Smooth muscle cell (in vitro differentiated cells): ENCODE results near the gene DIO3. TPM values are rescaled to one million over a fixed set of nuclear protein-coding genes. Genes with fewer than 3 reads are reported as not detected.
A peak's percentile ranks its signal among the peaks of the same experiment; 100 is the strongest.
"Not testable (repeated sequence)": the region's sequence is repeated elsewhere in the genome, so short reads cannot be mapped to it uniquely, and the experiment has no call there.

Source experiments
- DNase-seq: peaks from one replicate; lab custom pipeline; 2025; ENCODE audit not compliant: unreplicated experiment; lab: John Stamatoyannopoulos, UW
- H2AFZ ChIP-seq: fragments of 200-600 bp; sonication (generic); 2 replicates; pipeline ENCODE4 v1.6.0; 2016; ENCODE audit warnings: antibody characterized with exemption, low read depth, mild to moderate bottlenecking
- H3F3A ChIP-seq: fragments of 200-600 bp; sonication (generic); 2 replicates; pipeline ENCODE4 v1.6.0; 2017; ENCODE audit warnings: antibody characterized with exemption, low read depth
- H3K27ac ChIP-seq: fragments of 200-600 bp; sonication (generic); 2 replicates; pipeline ENCODE4 v1.5.1; 2016; ENCODE audit warnings: low read depth, mild to moderate bottlenecking
- H3K27me3 ChIP-seq: fragments of 200-600 bp; sonication (generic); 2 replicates; pipeline ENCODE4 v1.6.1; 2016; ENCODE audit warnings: low read depth, mild to moderate bottlenecking
- H3K36me3 ChIP-seq: fragments of 200-600 bp; sonication (generic); 2 replicates; pipeline ENCODE4 v1.5.1; 2016; ENCODE audit warnings: low read depth
- H3K4me1 ChIP-seq: fragments of 200-600 bp; sonication (generic); 2 replicates; pipeline ENCODE4 v1.5.1; 2016; ENCODE audit warnings: low read depth
- H3K4me2 ChIP-seq: fragments of 200-600 bp; sonication (generic); 2 replicates; pipeline ENCODE4 v1.6.0; 2016; ENCODE audit warnings: mild to moderate bottlenecking
- H3K4me3 ChIP-seq: fragments of 200-600 bp; sonication (generic); 2 replicates; pipeline ENCODE4 v1.5.1; 2016; ENCODE audit warnings: mild to moderate bottlenecking
- H3K79me2 ChIP-seq: fragments of 200-600 bp; sonication (generic); 2 replicates; pipeline ENCODE4 v1.6.0; 2016; ENCODE audit warnings: low read depth, mild to moderate bottlenecking
- H3K9ac ChIP-seq: fragments of 200-600 bp; sonication (generic); 2 replicates; pipeline ENCODE4 v1.6.0; 2016; ENCODE audit warnings: low read depth
- H3K9me3 ChIP-seq: fragments of 200-600 bp; sonication (generic); replicated peaks from 2 replicates; pipeline ENCODE4 v1.5.1; 2016; ENCODE audit warnings: low read depth
- H4K20me1 ChIP-seq: fragments of 200-600 bp; sonication (generic); 2 replicates; pipeline ENCODE4 v1.6.0; 2016; ENCODE audit warnings: low read depth
- CTCF ChIP-seq: fragments of 200-600 bp; sonication (generic); IDR thresholded peaks from 2 replicates; pipeline ENCODE4 v1.5.1; 2017; ENCODE audit warnings: borderline replicate concordance, mild to moderate bottlenecking, antibody characterized with exemption; ENCODE audit not compliant: insufficient read depth, poor library complexity, severe bottlenecking
- WGBS: methylation state at CpG from one replicate; pipeline ENCODE4 v1.1.7; 2016; ENCODE audit warnings: low lambda C conversion rate; 5-methylcytosine and 5-hydroxymethylcytosine counted together
- polyA plus RNA-seq: library from polyadenylated mRNA; unstranded; fragments of >200 nt; fragmentation: Nextera tagmentation; extraction: Ambion mirVana; gene quantifications from 2 replicates; pipeline ENCODE4 v1.2.1, GENCODE V29; 2016
- total RNA-seq: library from RNA; depleted of rRNA; stranded (reverse); fragments of >200 nt; gene quantifications from 2 replicates; pipeline ENCODE4 v1.2.3, GENCODE V29; 2014

Gene DIO3
- total and polyA plus RNA-seq, 2 experiments from 2014 or later, result 21.0 to 36.5 TPM

GRCh38 chr14:101564819-101565698, 3.8 kb downstream of the DIO3 start:
- peaks cover 18% of the 10 kb centered on the region for H3K4me1 ChIP-seq
- H3K36me3 ChIP-seq, result no peaks in the 10 kb centered on the region
- peaks cover 58% of the 10 kb centered on the region for H3K27me3 ChIP-seq
- WGBS, result 7% methylated on average over 51 of the region's 51 CpGs
- no peak for DNase-seq
- H2AFZ ChIP-seq, result peak overlapping the region; percentile 25
- peak overlapping the region; percentile 48 for H3K4me3 ChIP-seq
- no peak overlapping the region for H3K27ac ChIP-seq
- peaks cover 2% of the 10 kb centered on the region for H3K79me2 ChIP-seq
- H4K20me1 ChIP-seq, result no peaks in the 10 kb centered on the region
- peak overlapping the region; percentile 90 for H3K4me2 ChIP-seq
- H3F3A ChIP-seq, result no peaks in the 10 kb centered on the region
- no peak overlapping the region for H3K9ac ChIP-seq
- peak; percentile 13 for TF ChIP-seq CTCF
- no peaks in the 10 kb centered on the region for H3K9me3 ChIP-seq

- Histone ChIP-seq H3K4me3 (no peak overlapping the region), H3K9ac (no peak overlapping the region), H3K36me3 (no peaks in the 10 kb centered on the region), H3K4me1 (peaks cover 18% of the 10 kb centered on the region), H3K79me2 (no peaks in the 10 kb centered on the region), H3K4me2 (no peak overlapping the region), H3K9me3 (no peaks in the 10 kb centered on the region), H3F3A (no peaks in the 10 kb centered on the region), H3K27me3 (peaks cover 46% of the 10 kb centered on the region), H2AFZ (no peak overlapping the region), H4K20me1 (no peaks in the 10 kb centered on the region), H3K27ac (no peak overlapping the region)
- WGBS, result 87% methylated on average over 5 of the region's 5 CpGs
- TF ChIP-seq CTCF, result no peak
- DNase-seq, result no peak
Measured at GRCh38 chr14:101567252-101567651, 6.0 kb downstream of the DIO3 start.

- 80% methylated on average over 5 of the region's 5 CpGs for WGBS
- DNase-seq, result no peak
- H3K4me1 ChIP-seq, result no peaks in the 10 kb centered on the region
- no peaks in the 10 kb centered on the region for H3K9me3 ChIP-seq
- no peak overlapping the region for H3K4me2 ChIP-seq
- H3K27ac ChIP-seq, result no peak overlapping the region
- H3K9ac ChIP-seq, result no peak overlapping the region
- peaks cover 9% of the 10 kb centered on the region for H3K27me3 ChIP-seq
- H2AFZ ChIP-seq, result no peak overlapping the region
- H3F3A ChIP-seq, result no peaks in the 10 kb centered on the region
- TF ChIP-seq CTCF, result no peak
- no peak overlapping the region for H3K4me3 ChIP-seq
- H3K36me3 ChIP-seq, result no peaks in the 10 kb centered on the region
- H4K20me1 ChIP-seq, result no peaks in the 10 kb centered on the region
- H3K79me2 ChIP-seq, result no peaks in the 10 kb centered on the region
Measured at GRCh38 chr14:101571004-101571403, 9.7 kb downstream of the DIO3 start.

GRCh38 chr14:101572526-101572925, 11.2 kb downstream of the DIO3 start:
- 93% methylated on average over 6 of the region's 6 CpGs for WGBS

More at GRCh38 chr14:101572526-101572925, 11.2 kb downstream of the DIO3 start:
- H3K4me2 ChIP-seq, H3K27ac ChIP-seq, H3F3A ChIP-seq, H3K9ac ChIP-seq, H3K27me3 ChIP-seq, H3K9me3 ChIP-seq, H3K4me1 ChIP-seq, H3K79me2 ChIP-seq, H4K20me1 ChIP-seq, DNase-seq, H3K36me3 ChIP-seq, H3K4me3 ChIP-seq, H2AFZ ChIP-seq: not testable (repeated sequence)
